Pons (tissue), 1 donor: ENCODE results near the gene RFTN1.

ENCODE experiments used
- DNase-seq: peaks from one replicate; pipeline ENCODE4 v3.0.0-alpha.2; 2016; ENCODE audit warnings: low spot score

RFTN1 gene

DNA sequence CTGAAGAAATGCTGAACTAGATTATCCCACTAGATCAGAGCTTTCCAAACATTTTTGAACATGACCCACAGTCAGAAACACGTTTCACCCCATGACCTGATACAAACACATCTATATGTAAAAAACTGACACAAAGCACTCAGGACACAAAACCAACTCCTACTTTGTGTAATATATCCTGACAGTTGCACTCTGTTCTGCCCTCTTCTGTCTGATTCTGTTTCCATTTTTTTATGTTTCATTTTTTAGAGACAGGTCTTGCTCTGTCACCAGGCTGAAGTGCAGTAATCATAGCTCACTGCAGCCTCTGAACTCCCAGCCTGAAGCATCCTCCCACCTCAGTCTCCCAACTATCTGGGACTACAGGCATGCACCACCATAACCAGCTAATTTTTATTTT lies 15.8 kb upstream of the RFTN1 start:
- no peak for DNase-seq

DNA sequence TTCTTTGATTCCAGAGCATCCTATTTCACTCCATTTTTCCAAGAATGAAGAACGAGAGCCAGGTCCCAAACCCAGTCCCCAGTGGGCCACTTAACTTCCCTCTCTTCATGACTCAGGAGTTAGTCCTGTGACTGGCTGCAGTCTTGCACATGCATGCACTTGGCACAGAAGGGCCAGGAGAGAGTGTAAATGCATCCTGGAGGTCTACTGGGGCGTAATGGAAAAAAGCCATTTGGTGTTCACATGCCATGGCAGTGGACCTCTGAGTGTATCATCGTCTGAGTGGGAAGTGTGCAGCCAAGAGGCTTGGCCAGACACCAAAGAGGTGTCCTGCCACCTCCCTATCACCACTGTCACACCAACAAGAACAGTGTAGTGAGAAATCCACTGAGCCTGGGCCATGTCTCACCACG lies 15.1 kb upstream of the RFTN1 start:
- no peak for DNase-seq

DNA sequence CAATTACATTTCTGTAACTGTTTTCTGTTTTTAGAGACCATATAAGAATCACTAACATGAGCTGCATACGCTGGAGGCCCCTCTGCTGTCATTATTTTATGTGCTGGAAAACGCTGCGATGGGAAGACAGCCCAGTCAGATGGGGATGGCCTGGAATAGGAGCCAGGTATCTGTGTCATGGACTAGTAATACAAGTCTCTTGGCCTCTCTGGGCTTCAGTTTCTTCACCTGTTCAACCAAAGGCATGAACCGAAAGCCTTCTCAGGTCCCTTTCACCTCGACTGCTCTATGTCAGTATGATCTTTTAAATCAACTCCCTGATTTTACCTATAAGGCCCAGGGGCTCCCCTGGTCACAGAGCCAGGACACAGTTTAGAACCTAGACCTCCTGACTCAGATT lies 14.6 kb upstream of the RFTN1 start:
- DNase-seq, result no peak

DNA sequence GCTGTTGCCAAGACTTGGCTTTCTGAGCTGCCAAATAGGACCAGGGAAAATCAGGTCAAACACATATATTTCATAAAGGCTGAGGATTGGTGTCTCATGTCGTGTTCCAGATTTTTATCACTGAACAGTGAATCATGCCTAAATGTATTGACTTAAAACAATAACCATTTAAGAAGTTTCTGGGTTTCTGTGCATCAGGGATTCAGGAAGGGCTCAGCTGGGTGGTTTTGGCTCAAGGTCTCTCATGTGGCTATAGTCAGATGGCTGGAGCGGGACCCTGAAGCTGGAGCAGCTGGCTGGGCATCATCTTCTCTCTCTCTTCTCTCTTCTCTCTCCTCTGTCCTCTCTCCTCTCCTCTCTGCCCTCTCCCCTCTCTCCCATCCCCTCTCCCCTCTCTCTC lies 10.7 kb upstream of the RFTN1 start:
- DNase-seq, result no peak

DNA sequence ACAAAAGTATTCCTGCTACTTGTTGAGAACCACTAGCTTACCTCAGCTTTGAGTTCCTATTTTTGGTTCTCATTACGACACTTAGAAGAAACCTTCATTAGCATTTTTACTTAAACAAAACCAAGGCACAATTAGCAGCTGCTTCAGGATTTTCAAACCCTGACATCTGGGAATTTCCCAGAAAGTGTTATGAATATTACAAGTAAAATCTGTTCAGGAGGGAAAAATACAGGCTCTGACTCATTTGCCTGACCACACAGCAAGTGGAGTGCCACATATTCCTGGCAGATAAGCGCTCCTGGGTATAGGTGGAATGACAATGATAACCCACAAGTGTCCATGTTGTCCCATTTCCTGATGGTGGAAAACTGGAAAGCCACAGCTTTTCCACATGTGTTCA lies 10.3 kb upstream of the RFTN1 start:
- no peak for DNase-seq

DNA sequence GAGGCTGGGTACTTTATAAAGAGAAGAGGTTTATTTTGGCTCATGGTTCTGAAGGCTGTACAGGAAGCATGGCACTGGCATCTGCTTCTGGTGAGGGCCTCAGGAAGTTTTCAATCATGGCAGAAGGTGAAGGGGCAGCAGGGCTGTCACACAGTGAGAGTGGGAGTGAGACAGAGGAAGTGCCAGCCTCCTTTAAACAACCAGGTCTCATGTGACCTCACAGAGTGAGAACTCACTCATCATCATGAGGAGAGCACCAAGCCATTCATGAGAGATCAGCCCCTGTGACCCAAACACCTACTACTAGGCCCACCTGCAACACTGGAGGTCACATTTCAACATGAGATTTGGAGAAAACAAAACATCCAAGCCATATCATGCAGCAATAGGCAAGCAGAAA lies 9.3 kb upstream of the RFTN1 start:
- no peak for DNase-seq

DNA sequence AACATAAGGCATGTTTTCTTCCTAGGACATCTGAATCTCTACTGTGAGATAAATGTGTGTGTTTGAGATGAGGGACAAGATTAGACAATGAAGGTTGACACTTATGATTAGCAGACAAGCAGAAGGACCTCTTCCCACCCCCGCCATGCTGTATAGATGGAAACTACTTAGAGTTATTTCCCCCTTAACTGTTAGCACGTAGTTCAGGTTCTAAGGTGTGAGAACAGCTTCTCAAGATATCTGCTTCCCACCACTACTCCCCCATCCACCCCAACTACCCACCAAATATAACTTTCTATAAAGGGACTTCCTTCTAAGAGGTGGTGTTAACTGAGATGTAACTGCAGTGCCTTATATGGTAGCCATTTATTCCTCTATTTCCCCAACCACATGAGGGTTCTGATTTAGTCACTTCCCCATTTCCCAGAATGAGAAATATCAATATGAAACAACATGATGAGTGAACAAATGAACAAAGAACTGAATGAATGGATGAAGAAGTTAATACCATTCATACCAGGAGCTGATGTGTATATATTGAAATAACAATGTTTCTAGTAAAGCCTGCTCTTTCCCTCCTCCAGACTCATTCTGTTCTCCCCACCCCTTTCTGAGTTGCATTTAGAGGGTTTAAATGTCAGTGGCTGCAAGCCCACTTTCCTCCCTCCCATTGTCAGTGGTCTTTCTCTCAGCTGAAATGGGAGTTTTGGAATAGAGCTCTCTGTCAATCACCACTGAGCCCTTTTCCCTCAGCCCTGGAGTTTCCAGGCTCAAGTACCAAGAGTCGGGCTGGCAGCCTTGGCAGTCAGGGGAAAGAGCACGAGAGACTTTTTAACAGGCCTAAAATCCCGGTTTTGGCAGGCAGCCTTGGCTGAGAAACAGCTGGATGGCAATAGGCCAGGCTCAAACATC lies 7.7 kb upstream of the RFTN1 start:
- no peak for DNase-seq

DNA sequence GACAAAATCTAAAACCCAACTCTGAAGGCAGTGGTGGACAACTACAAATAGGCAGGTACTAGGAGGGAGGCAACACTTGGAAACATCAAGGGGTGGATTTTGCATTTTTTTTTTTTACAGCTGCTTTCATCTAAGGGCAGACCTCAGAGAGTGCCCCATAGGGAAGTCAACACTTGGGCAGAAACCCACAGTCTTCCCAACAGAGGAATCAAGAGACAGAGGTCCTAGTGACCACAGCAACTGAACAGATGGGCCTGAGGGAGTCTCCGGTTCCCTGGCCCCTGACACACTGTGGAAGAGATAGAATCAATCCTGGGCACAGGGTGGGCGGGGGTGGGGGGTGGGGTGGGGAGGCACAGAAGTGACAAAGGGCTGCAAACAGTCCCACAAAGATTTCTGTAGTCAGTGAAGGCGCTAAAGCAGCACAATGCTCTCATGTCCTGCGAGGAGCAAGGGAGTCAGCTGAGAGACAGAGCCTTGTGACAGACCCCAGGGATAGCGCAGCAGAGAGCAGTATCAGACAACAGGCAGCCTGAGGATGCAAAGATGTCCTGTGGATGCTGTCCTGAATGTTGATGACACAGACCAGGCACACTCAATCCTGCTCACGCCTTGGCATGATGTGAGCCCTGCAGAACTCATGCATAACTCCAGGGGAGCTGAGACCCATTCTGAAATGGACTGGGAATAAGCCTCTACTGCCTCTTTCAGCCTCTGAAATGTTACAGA lies 6.9 kb upstream of the RFTN1 start:
- DNase-seq, result no peak

DNA sequence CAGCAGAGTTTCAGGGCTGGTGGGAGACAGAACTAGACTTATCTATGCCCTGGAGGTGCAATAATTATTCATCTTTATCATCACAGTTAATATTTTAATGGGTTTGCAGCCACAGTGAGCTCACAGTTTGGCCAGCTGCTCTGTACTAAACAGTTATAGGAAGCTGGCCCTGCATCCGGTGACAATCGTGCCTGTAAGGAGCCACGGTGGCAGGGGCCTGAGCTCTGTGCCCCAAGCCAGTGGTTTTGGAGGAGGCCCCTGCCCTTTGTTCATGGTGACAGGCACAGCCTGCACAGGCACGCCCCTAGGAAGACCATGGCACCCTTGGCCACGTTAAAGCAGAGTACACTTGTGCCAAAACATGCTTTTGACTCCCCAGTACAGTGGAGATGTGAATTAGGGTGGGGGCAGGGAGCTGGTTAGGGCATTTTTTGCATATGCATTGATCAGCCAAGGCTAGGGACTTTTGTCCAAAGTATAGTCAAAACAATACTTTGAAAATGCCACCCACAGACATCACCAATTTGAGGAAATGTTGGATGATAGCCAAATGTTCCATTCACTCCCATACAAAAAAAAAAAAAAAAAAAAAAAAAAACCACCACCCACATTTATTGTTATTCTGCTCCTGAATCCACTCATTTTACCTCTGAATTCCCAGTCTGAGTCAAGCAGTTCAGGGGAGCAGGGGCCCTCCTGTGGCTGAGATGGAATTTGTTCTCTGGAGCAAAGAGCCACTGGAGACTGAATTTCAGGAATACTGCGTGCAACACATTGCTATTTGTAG lies 3.4 kb upstream of the RFTN1 start:
- DNase-seq, result no peak

DNA sequence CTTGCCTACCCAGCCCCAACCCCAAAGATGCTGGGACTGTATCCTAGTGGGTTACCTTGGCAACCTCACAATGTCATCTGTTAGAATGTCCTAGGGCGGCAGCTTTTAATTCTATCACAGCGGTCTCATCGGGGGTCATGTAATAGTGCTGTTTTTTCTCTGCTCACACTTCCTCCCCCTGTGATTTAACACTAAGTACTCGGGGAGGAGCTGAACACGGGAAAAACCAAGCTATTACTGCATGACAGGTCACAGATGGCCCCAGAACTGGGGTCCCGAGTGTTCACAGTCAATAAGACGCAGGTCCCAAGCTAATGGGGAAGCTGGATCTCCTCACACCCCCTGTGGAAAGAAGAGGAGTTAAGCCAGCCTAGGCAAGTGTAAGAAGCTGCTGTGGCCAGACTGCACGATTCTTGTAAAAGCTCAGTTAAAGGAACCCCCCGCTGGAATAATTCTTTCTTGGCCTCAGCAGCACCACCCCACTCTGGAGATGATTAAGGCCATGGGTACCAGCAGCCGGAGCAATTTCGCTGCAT lies 2.5 kb upstream of the RFTN1 start:
- DNase-seq, result no peak

DNA sequence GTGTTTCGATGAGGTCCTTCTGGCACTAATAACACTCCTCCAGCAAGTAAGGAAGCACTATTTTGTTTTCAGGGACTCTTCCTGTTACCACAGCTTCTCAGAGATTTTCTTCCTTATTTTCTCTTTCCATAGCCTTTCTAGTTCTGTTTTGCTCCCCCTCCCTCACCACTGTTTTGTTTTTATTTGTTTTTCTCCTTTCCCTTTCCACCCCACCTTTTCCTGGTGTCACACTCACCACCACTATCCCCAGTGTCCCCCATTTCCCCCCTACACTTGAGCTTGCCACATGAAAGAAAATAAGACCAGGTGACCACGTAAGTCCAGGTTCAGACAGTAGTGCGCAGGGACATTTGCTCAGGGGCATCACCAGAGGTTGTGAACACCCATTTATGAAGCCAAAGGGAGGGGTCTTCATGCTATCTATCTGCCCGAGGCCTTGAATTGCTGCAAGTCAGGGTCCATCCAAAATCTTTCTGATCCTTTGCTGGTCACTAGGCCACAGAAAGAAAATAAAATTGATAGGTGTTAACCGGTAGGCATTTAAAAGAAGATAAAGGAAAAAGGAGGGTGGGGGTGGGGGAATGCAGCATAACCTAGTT lies 1.4 kb upstream of the RFTN1 start:
- DNase-seq, result no peak

DNA sequence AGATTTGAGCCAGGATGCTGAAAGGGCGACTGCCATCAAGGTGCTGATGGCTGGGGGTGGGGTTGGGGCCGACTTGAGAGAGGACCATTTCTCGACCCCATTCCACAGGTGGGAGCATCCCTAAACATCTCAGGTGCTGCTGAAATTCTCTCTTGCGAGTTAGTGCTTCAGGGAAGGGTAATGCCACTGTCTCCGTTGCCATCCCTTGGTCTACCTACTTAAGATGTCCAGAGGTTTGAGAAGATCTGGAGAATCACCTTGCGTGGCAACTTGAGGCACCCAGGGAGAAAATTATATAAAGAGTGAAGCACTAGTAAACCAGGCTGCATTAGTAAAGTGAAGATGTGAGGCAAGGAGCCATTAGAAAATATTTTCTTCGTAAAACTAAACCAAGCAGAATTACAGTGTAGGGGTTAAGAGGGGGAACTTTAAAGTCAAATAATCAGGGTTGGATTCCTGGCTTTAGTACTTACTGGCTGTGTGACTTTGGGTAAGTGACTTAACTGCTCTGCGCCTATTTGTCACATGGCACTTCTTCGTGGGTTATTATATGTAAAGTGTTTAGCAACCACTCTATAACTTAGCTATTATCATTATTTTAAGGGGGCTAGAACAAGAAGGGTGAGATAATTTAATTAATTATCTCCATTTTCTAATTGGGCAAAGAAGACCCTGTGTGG lies 662 bp upstream of the RFTN1 start:
- DNase-seq, result no peak

DNA sequence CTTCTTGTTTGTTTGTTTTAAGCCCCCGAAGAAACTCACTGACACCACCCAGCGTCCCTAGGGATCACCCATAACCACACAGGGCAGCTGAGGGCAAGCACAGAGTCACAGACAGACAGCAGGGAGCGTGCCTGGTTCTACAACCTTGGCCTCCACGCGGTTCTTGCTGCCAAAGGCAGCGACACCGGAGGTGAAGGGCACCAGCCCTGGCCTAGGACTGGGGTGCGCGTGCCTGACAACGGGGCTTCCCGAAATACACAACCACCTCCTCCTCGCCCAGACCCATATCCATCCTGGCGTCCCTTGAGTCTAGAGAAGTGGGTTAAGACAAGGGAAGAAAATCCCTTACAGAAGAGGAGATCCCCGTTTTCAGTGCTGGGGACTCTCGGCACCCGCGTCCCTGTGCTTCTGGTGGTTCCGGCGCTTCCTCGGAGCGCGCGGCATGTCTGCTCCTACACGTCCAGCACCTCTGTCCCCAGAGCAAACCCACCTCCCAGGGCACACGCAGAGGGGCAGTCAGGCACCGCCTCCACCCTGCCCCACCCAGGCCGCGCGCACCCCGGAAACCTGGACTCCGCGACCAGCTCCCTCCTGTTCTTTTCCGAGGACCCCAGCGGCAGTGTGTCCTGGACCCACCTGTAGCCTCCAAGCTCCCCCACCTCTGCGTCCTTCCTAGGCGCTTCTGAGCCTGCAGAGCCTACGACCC lies 911 bp downstream of the RFTN1 start:
- DNase-seq, result no peak

DNA sequence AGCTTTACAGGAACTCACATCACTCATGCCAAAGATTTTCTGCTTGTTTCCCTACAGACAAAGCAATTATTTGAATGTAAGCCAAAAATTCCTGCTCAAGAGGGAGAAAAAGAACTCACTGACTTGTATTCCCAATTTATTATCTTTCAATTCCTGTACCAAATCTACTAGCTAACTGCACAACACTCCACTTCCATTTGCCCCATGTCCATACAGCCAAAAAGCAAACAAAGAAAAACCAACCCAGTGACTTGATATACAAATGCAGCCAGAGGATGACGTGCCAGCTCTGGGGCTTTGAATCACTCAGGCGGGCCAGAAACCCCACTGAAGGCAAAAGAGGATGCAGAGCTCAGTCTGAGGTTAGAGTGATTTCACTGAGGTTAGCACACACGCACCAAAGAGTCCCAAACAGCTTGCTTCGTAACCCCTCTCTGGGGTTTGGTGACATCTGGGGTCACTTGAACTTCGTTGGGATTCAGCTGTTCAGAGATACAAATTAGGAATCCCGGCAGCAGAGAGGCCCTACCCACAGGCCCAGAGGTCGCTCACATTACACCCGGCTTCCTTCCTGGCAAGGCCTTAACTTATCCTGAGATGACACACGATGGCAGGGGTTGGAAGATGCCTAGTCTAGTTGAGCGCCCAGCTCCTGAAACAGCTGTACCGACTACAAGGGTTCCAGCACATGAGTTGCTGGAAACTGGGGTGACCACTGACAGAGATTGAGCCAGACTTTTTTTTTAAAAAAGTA lies 1.6 kb downstream of the RFTN1 start:
- DNase-seq, result no peak

DNA sequence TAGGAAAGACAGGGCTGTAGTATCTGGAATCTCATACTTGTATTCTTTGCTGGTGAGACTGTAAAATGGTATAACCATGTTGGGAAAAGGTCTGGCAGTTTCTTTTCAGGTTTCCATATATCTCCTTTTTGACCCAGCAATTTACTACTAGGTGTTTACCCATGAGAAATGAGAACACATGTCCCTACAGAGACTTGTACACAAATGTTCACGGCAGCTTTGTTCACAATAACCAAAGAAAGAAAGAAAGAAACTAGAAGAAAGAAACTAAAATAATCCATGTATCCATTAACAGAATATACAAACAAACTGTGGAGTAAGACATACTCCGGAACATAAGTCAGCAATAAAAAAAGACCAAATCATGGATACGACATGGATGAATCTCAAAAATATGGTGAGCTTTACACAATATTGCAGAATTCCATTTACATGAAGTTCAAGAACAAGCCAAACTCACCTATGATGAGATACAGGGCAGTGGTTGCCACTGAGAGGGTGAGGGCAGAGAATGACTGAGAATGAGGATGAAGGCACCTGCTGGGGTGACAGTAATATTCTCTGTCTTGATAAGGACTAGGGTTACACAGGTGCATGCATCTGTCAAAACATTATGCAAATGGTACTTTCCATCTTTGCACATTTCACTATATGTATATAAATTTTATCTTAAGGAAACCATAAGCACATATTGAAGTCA lies 2.7 kb downstream of the RFTN1 start:
- DNase-seq, result no peak

DNA sequence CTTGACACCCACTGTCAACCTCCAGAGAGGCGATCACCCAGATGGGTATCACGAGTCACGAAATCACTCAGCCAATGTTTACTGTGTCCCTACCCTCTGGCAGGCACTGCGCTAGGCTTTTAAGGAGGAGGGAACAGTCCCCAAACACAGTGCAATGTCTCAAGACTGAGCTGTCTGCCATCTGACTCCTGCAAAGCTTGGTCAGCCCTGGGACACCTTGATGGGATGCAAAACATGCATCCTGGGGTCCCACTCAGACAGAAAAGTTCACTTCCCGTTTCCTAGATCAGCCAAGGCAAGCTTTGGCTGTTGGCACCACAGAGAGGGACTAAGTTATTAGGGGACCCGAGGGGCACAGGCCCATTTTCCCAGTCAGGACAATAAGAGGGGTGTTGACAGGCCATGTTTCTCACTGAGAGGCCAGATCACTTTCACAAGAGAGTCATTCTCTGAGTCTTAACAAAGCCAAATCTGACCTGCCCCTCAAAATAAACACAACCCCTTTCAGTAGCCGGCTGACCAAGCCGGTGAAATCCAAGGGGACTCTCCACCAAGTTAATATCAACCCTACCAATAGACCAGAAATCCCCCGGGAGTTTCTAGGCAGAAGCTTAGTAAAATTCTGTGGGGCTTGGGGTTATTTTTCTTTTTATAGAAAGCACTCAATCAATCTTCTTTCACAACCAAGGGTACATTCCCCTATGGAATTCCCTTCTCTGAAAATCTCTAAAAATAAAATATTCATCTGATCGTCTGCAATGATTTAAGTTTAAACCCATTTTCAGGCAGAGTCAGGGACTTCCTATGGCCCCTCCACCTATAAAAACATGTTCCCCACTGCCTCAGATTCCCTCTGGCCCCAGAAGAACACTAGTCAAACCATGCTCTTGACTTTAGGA lies 3.5 kb downstream of the RFTN1 start:
- no peak for DNase-seq

DNA sequence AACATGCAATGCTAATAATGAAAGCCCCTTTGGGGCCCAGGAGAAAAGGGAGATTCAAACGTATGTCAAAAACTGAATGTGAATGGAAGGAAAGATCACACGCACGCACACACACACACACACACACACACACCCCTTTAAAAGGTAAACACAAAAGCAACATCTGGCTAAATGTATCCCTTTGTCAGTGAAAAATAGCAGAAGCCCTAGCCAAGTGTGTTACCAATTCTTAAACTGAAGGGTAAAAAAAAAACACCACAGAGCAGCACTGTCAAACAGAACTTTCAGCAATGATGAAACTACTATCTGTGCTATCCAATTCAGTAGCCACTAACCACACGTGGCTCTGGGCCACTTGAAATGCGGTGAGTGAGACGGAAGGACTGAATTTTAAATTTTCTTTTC lies 4.9 kb downstream of the RFTN1 start:
- no peak for DNase-seq

DNA sequence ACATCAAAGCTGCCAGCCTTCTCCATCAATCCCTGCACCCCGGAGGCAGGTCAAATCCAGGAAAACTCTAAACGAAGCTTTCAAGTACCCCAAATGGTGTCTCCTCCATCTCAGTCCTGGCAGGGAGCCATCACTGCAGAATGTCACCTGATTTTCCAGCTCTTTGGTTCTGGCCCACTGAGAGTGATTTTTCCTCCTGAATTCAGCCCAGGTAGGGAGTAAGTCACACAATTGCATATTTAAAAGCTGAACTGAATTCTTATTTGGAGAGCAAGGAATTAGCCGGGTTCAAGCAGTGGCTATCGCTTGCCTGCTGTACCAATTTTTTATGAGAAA lies 5.3 kb downstream of the RFTN1 start:
- DNase-seq, result no peak
